Smooth muscle cell (in vitro differentiated cells): ENCODE data around the gene OVOL3. TPM values are rescaled to one million over a fixed set of nuclear protein-coding genes. Genes with fewer than 3 reads are reported as not detected.

ENCODE experiments used
- DNase-seq: peaks from one replicate; lab custom pipeline; 2025; ENCODE audit not compliant: unreplicated experiment; lab: John Stamatoyannopoulos, UW
- H2AFZ ChIP-seq: fragments of 200-600 bp; sonication (generic); 2 replicates; pipeline ENCODE4 v1.6.0; 2016; ENCODE audit warnings: antibody characterized with exemption, low read depth, mild to moderate bottlenecking
- H3F3A ChIP-seq: fragments of 200-600 bp; sonication (generic); 2 replicates; pipeline ENCODE4 v1.6.0; 2017; ENCODE audit warnings: antibody characterized with exemption, low read depth
- H3K27ac ChIP-seq: fragments of 200-600 bp; sonication (generic); 2 replicates; pipeline ENCODE4 v1.5.1; 2016; ENCODE audit warnings: low read depth, mild to moderate bottlenecking
- H3K27me3 ChIP-seq: fragments of 200-600 bp; sonication (generic); 2 replicates; pipeline ENCODE4 v1.6.1; 2016; ENCODE audit warnings: low read depth, mild to moderate bottlenecking
- H3K36me3 ChIP-seq: fragments of 200-600 bp; sonication (generic); 2 replicates; pipeline ENCODE4 v1.5.1; 2016; ENCODE audit warnings: low read depth
- H3K4me1 ChIP-seq: fragments of 200-600 bp; sonication (generic); 2 replicates; pipeline ENCODE4 v1.5.1; 2016; ENCODE audit warnings: low read depth
- H3K4me2 ChIP-seq: fragments of 200-600 bp; sonication (generic); 2 replicates; pipeline ENCODE4 v1.6.0; 2016; ENCODE audit warnings: mild to moderate bottlenecking
- H3K4me3 ChIP-seq: fragments of 200-600 bp; sonication (generic); 2 replicates; pipeline ENCODE4 v1.5.1; 2016; ENCODE audit warnings: mild to moderate bottlenecking
- H3K79me2 ChIP-seq: fragments of 200-600 bp; sonication (generic); 2 replicates; pipeline ENCODE4 v1.6.0; 2016; ENCODE audit warnings: low read depth, mild to moderate bottlenecking
- H3K9ac ChIP-seq: fragments of 200-600 bp; sonication (generic); 2 replicates; pipeline ENCODE4 v1.6.0; 2016; ENCODE audit warnings: low read depth
- H3K9me3 ChIP-seq: fragments of 200-600 bp; sonication (generic); replicated peaks from 2 replicates; pipeline ENCODE4 v1.5.1; 2016; ENCODE audit warnings: low read depth
- H4K20me1 ChIP-seq: fragments of 200-600 bp; sonication (generic); 2 replicates; pipeline ENCODE4 v1.6.0; 2016; ENCODE audit warnings: low read depth
- WGBS: methylation state at CpG from one replicate; pipeline ENCODE4 v1.1.7; 2016; ENCODE audit warnings: low lambda C conversion rate; 5-methylcytosine and 5-hydroxymethylcytosine counted together
- polyA plus RNA-seq: library from polyadenylated mRNA; unstranded; fragments of >200 nt; fragmentation: Nextera tagmentation; extraction: Ambion mirVana; gene quantifications from 2 replicates; pipeline ENCODE4 v1.2.1, GENCODE V29; 2016
- total RNA-seq: library from RNA; depleted of rRNA; stranded (reverse); fragments of >200 nt; gene quantifications from 2 replicates; pipeline ENCODE4 v1.2.3, GENCODE V29; 2014
- TF ChIP-seq, protein P1 (sequence below): fragments of 200-600 bp; sonication (generic); IDR thresholded peaks from 2 replicates; pipeline ENCODE4 v1.5.1; 2017; ENCODE audit warnings: borderline replicate concordance, mild to moderate bottlenecking, antibody characterized with exemption; ENCODE audit not compliant: insufficient read depth, poor library complexity, severe bottlenecking

Gene OVOL3
- total and polyA plus RNA-seq, 2 experiments from 2014 or later, result not detected

DNA sequence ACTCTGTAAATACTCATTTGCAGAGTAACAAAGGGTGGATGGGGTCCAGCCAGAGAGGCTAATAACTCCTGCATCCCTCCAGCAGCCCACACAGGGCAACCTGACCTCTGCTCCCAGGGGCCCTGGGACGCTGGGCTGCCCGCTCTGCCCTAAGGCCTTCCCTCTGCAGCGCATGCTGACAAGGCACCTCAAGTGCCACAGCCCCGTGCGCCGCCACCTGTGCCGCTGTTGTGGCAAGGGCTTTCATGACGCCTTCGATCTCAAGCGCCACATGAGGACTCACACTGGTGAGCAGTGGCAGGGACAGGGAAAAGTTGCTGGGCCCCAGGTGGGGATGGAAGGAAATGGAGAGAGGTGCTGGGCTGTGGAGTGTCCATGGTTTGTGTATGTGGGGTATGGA, 1.7 kb downstream of the OVOL3 start:
- H3K36me3 ChIP-seq, result no peaks in the 10 kb centered on the region
- no peak overlapping the region for H3K27ac ChIP-seq
- no peaks in the 10 kb centered on the region for H4K20me1 ChIP-seq
- H3K27me3 ChIP-seq, result no peaks in the 10 kb centered on the region
- no peak overlapping the region for H3K4me3 ChIP-seq
- peaks cover 15% of the 10 kb centered on the region for H3K79me2 ChIP-seq
- H3K4me2 ChIP-seq, result no peak overlapping the region
- H2AFZ ChIP-seq, result no peak overlapping the region
- H3K9me3 ChIP-seq, result no peaks in the 10 kb centered on the region
- peaks cover 6% of the 10 kb centered on the region for H3K4me1 ChIP-seq
- no peaks in the 10 kb centered on the region for H3F3A ChIP-seq
- 97% methylated on average over 10 of the region's 10 CpGs for WGBS
- TF ChIP-seq, protein P1, sequence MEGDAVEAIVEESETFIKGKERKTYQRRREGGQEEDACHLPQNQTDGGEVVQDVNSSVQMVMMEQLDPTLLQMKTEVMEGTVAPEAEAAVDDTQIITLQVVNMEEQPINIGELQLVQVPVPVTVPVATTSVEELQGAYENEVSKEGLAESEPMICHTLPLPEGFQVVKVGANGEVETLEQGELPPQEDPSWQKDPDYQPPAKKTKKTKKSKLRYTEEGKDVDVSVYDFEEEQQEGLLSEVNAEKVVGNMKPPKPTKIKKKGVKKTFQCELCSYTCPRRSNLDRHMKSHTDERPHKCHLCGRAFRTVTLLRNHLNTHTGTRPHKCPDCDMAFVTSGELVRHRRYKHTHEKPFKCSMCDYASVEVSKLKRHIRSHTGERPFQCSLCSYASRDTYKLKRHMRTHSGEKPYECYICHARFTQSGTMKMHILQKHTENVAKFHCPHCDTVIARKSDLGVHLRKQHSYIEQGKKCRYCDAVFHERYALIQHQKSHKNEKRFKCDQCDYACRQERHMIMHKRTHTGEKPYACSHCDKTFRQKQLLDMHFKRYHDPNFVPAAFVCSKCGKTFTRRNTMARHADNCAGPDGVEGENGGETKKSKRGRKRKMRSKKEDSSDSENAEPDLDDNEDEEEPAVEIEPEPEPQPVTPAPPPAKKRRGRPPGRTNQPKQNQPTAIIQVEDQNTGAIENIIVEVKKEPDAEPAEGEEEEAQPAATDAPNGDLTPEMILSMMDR, result no peak
- DNase-seq, result no peak
- H3K9ac ChIP-seq, result no peak overlapping the region

DNA sequence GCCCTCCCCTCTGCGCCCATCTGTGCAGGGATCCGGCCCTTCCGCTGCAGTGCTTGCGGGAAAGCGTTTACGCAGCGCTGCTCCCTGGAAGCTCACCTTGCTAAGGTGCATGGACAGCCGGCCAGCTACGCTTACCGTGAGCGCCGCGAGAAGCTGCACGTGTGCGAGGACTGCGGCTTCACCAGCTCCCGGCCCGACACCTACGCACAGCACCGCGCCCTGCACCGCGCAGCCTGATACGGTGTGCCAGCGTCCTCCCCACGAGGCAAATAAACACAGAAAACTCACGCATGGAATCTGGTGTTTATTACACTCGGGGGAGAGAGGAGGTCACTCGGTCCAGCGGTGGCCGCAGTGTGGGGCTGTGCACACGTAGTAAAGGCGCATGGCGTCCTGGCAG, 2.5 kb downstream of the OVOL3 start:
- WGBS, result 97% methylated on average over 34 of the region's 34 CpGs
- Histone ChIP-seq H3K9ac (no peak overlapping the region), H3K4me2 (peak overlapping the region; percentile 97)

DNA sequence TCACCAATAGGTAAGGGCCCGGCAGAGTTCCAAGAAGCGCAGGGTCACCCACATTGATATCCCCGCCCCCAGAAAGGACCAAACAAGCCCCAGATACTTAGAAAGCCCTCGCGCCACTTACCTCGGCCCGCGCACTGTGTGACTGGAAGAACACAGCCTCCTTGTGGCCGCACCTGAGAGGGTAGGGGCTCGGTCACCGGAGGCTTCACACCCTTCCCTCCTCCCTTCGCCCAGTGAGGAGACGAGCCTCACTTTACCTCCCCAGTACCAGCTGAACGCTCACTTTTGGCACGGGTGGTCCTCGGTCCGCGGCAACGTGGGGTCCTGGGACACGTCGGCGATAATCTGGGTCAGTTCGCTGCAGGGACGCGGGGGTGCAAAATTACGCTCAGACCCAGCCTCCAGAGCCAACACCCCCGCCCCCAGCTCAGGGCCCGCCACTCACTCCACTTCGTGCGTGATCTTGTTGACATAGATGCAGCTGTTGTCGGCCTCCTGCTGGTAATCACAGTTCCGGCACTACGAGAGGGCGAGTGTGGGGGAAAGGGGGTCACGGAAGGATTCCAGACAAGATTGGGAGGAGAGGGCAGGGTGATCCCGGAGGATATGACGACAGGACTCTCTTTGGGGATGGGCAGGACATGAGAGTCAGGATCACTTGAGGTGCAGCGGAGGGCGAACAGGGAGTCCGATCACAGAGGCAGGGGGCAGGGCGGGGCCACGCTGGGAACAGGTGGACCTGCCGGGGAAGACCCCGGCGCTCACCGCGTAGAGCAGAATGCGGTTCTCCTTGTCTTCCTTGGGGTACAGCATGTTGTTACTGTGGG, 3.2 kb downstream of the OVOL3 start:
- Histone ChIP-seq H2AFZ (peak overlapping the region; percentile 25), H3K79me2 (peaks cover 18% of the 10 kb centered on the region), H3K9ac (peak overlapping the region; percentile 70), H3K27ac (peak overlapping the region; percentile 13), H3K4me3 (peak overlapping the region; percentile 70), H3K4me2 (peak overlapping the region; percentile 97), H3K9me3 (no peaks in the 10 kb centered on the region), H4K20me1 (no peaks in the 10 kb centered on the region), H3F3A (no peaks in the 10 kb centered on the region), H3K27me3 (no peaks in the 10 kb centered on the region), H3K36me3 (no peaks in the 10 kb centered on the region), H3K4me1 (peaks cover 6% of the 10 kb centered on the region)
- TF ChIP-seq, protein P1, result no peak
- peak; percentile 38 for DNase-seq
- WGBS, result 15% methylated on average over 38 of the region's 48 CpGs

More for the DNA sequence above, 2.5 kb downstream of the OVOL3 start:
- Histone ChIP-seq H3K4me1 (peaks cover 6% of the 10 kb centered on the region), H4K20me1 (no peaks in the 10 kb centered on the region), H3K36me3 (no peaks in the 10 kb centered on the region), H3K79me2 (peaks cover 18% of the 10 kb centered on the region), H3K27me3 (no peaks in the 10 kb centered on the region), H2AFZ (no peak overlapping the region), H3K27ac (no peak overlapping the region), H3K9me3 (no peaks in the 10 kb centered on the region), H3K4me3 (peak overlapping the region; percentile 70), H3F3A (no peaks in the 10 kb centered on the region)
- DNase-seq, result no peak
- TF ChIP-seq, protein P1, result no peak
